Endothelial cell of umbilical vein (primary cell): ENCODE data around the gene MSH6. TPM values are rescaled to one million over a fixed set of nuclear protein-coding genes. Genes with fewer than 3 reads are reported as not detected.

Source experiments
- BruUV-seq: library from RNA; stranded (reverse); fragments of 400-500 nt; replicated peaks from 2 replicates; lab custom pipeline; 2021; lab: Mats Ljungman, UMichigan
- CTCF ChIA-PET: fragments of 300-600, 350-600 bp; sonication (Branson Sonifier 250); formaldehyde crosslinking; loops from one replicate; lab custom pipeline; 2021; ENCODE audit warnings: antibody characterized with exemption, inconsistent platforms; lab: Charles Lee
- POLR2A ChIA-PET: fragments of 300-600, 350-600 bp; sonication (Branson Sonifier 250); formaldehyde crosslinking; loops from one replicate; lab custom pipeline; 2021; ENCODE audit warnings: antibody characterized with exemption, inconsistent platforms; lab: Charles Lee
- DNase-seq: peaks from one replicate; pipeline ENCODE4 v3.0.0-alpha.2; 2011; ENCODE audit warnings: low read depth, low spot score
- FAIRE-seq: peaks from 2 replicates; lab custom pipeline; 2011; peaks lifted over from hg19 to GRCh38; lab: Jason Lieb, UNC
- H2AFZ ChIP-seq: 2 replicates; pipeline ENCODE4 v1.6.0; 2012; ENCODE audit warnings: low read depth, low read length, control low read depth, inconsistent platforms
- H3K27ac ChIP-seq: 2 replicates; pipeline ENCODE4 v1.5.1; 2011; ENCODE audit warnings: low read depth, mild to moderate bottlenecking, control low read depth, low read length, moderate library complexity; ENCODE audit not compliant: insufficient read depth
- H3K27me3 ChIP-seq, 2 experiments: 2 replicates each; pipeline versions ENCODE4 v1.6.0 to v1.6.1; 2011; ENCODE audit warnings: low read length in 2 of 2, mixed read lengths in 1 of 2; ENCODE audit not compliant: control insufficient read depth in 2 of 2, insufficient read depth in 2 of 2
- H3K36me3 ChIP-seq, 2 experiments: 2 replicates in 1 of 2; 3 replicates in 1 of 2; pipeline ENCODE4 v1.5.1; 2011; ENCODE audit warnings: low read length in 2 of 2, mild to moderate bottlenecking in 1 of 2, moderate library complexity in 1 of 2; ENCODE audit not compliant: control insufficient read depth in 2 of 2, insufficient read depth in 2 of 2; ENCODE audit errors: extremely low read depth in 1 of 2
- H3K4me1 ChIP-seq: 3 replicates; pipeline ENCODE4 v1.5.1; 2011; ENCODE audit warnings: mild to moderate bottlenecking, low read length; ENCODE audit not compliant: control insufficient read depth, insufficient read depth; ENCODE audit errors: extremely low read depth
- H3K4me2 ChIP-seq: 2 replicates; pipeline ENCODE4 v1.6.1; 2011; ENCODE audit warnings: low read length, control low read depth, mixed read lengths; ENCODE audit not compliant: insufficient read depth
- H3K4me3 ChIP-seq, 3 experiments: fragments of 200-600 bp in 1 of 3; sonication (generic), shearing (Covaris generic) in 1 of 3; replicated peaks in 1 of 3; 2 replicates each; pipeline ENCODE4 v1.5.1; 2011 to 2016; ENCODE audit warnings: control low read depth in 3 of 3, low read length in 3 of 3, mild to moderate bottlenecking in 2 of 3, inconsistent platforms in 1 of 3, low read depth in 1 of 3, moderate library complexity in 1 of 3; ENCODE audit not compliant: insufficient read depth in 1 of 3
- H3K79me2 ChIP-seq: 2 replicates; pipeline ENCODE4 v1.6.0; 2012; ENCODE audit warnings: low read length, inconsistent platforms; ENCODE audit not compliant: control insufficient read depth, insufficient read depth
- H3K9ac ChIP-seq: replicated peaks from 2 replicates; pipeline ENCODE3; 2011; ENCODE audit warnings: low read length, control low read depth; ENCODE audit not compliant: insufficient read depth; ENCODE audit errors: extremely low read depth
- H3K9me1 ChIP-seq: replicated peaks from 3 replicates; pipeline ENCODE4 v1.6.0; 2011; ENCODE audit warnings: mild to moderate bottlenecking, low read length; ENCODE audit not compliant: control insufficient read depth, insufficient read depth; ENCODE audit errors: extremely low read depth
- H3K9me3 ChIP-seq: replicated peaks from 2 replicates; pipeline ENCODE4 v1.5.1; 2012; ENCODE audit warnings: low read length, inconsistent platforms; ENCODE audit not compliant: control insufficient read depth, insufficient read depth
- H4K20me1 ChIP-seq: replicated peaks from 2 replicates; pipeline ENCODE3; 2011; ENCODE audit warnings: mild to moderate bottlenecking, low read length; ENCODE audit not compliant: control insufficient read depth, insufficient read depth; ENCODE audit errors: extremely low read depth
- EZH2 ChIP-seq: IDR thresholded peaks from 2 replicates; pipeline ENCODE4 v1.6.1; 2012; ENCODE audit warnings: borderline replicate concordance, low read depth, mild to moderate bottlenecking, moderate library complexity, low read length, inconsistent platforms; ENCODE audit not compliant: severe bottlenecking
- FOS ChIP-seq: IDR thresholded peaks from 2 replicates; pipeline ENCODE4 v1.6.1; 2011; ENCODE audit warnings: mild to moderate bottlenecking, low read length, moderate library complexity, borderline replicate concordance; ENCODE audit not compliant: insufficient read depth
- GATA2 ChIP-seq: IDR thresholded peaks from 2 replicates; pipeline ENCODE4 v1.7.0; 2011; ENCODE audit warnings: low read depth, mild to moderate bottlenecking, moderate library complexity, mixed read lengths, low read length; ENCODE audit not compliant: insufficient read length, insufficient read depth
- MYC ChIP-seq: IDR thresholded peaks from one replicate; pipeline ENCODE4 v1.6.1; 2011; ENCODE audit warnings: mild to moderate bottlenecking, low read depth, low read length
- POLR2AphosphoS5 ChIP-seq: IDR thresholded peaks from 2 replicates; pipeline ENCODE4 v1.6.1; 2012; ENCODE audit warnings: low read depth, mild to moderate bottlenecking, control low read depth, low read length, moderate library complexity; ENCODE audit not compliant: insufficient read depth
- dilution Hi-C: fragments of 300-500 bp; cut with MboI; formaldehyde crosslinking; loops from one replicate; pipeline ENCODE4 v1.15.0; 2019; ENCODE audit warnings: low sequenced_read_pairs; ENCODE audit not compliant: extremely low pct_ligation_motif_present
- intact Hi-C: fragments of 100-400 bp; cut with micrococcal nuclease; formaldehyde crosslinking; loops from one replicate; pipeline ENCODE4 v1.10.0; 2022
- polyA plus RNA-seq, 4 experiments: library from polyadenylated mRNA; depleted of rRNA in 3 of 4; stranded (reverse) in 3 of 4; unstranded in 1 of 4; fragments of >200 nt; gene quantifications; 2 replicates each; pipeline versions ENCODE4 v1.2.1 to v1.2.3, GENCODE V29; 2011 to 2012; ENCODE audit warnings: missing spikeins in 1 of 4
- total RNA-seq: library from RNA; stranded (reverse); gene quantifications from 2 replicates; pipeline ENCODE4 v1.2.3, GENCODE V29; 2021
- TF ChIP-seq, protein P1 (sequence below), 2 donors: IDR thresholded peaks; 1 replicate in 1 of 2; 2 replicates in 1 of 2; pipeline ENCODE4 v1.5.1; 2011; ENCODE audit warnings: low read length in 2 of 2, mild to moderate bottlenecking in 2 of 2, moderate library complexity in 2 of 2, control low read depth in 1 of 2, inconsistent platforms in 1 of 2, low read depth in 1 of 2; ENCODE audit not compliant: insufficient read depth in 1 of 2; ENCODE audit errors: extremely low read depth in 1 of 2
- TF ChIP-seq, protein P2 (sequence below): IDR thresholded peaks from 2 replicates; pipeline ENCODE4 v1.6.1; 2011; ENCODE audit not compliant: insufficient read depth, insufficient read length

Gene MSH6
- total and polyA plus RNA-seq, 2 donors (not counting 3 experiments of a cell fraction or from before 2014, with no cell fraction given): 11.9 to 74.0 TPM

DNA sequence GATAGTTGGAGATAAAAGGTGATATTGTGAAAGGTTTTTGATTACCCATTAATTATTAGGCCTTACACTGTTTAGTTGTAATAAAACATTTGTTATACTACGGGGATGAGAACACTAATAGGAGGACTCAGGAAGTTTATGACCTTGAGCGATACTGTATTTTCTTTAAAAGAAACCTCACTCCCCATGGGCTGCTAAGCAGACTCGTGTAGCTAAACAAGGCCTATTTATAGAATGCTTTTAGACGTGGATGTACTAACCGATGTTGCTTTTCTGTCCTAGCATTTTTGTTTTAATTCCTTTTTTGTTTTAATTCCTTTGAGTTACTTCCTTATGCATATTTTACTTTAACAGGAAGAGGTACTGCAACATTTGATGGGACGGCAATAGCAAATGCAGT, 22.9 kb downstream of the MSH6 start:
- H3K27ac ChIP-seq: no peak overlapping the region
- CTCF ChIA-PET: interaction anchor here (1.1 kb wide), 1 partner anchor 20 kb away, joined by 3 read pairs; no protein-coding TSS in a partner anchor

GRCh38 chr2:47808614-47809013, 25.7 kb downstream of the MSH6 start:
- Histone ChIP-seq H2AFZ (no peak overlapping the region), H3K79me2 (no peaks in the 10 kb centered on the region), H4K20me1 (peaks cover 3% of the 10 kb centered on the region), H3K36me3 (peaks cover 16 to 48% of the 10 kb centered on the region in 2 experiments), H3K4me1 (no peaks in the 10 kb centered on the region), H3K4me2 (no peak overlapping the region), H3K27ac (no peak overlapping the region), H3K27me3 (no peaks in the 10 kb centered on the region), H3K9ac (no peak overlapping the region), H3K9me1 (no peaks in the 10 kb centered on the region), H3K9me3 (no peaks in the 10 kb centered on the region), H3K4me3 (no peak overlapping the region)
- dilution Hi-C loops (no loop called here), intact Hi-C loops (no loop called here)
- no peak for TF ChIP-seq MYC
- TF ChIP-seq, protein P1, sequence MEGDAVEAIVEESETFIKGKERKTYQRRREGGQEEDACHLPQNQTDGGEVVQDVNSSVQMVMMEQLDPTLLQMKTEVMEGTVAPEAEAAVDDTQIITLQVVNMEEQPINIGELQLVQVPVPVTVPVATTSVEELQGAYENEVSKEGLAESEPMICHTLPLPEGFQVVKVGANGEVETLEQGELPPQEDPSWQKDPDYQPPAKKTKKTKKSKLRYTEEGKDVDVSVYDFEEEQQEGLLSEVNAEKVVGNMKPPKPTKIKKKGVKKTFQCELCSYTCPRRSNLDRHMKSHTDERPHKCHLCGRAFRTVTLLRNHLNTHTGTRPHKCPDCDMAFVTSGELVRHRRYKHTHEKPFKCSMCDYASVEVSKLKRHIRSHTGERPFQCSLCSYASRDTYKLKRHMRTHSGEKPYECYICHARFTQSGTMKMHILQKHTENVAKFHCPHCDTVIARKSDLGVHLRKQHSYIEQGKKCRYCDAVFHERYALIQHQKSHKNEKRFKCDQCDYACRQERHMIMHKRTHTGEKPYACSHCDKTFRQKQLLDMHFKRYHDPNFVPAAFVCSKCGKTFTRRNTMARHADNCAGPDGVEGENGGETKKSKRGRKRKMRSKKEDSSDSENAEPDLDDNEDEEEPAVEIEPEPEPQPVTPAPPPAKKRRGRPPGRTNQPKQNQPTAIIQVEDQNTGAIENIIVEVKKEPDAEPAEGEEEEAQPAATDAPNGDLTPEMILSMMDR (IDR thresholded peaks at IDR 0.05; ENCODE audit: extremely low read depth in 1 of 2, insufficient read depth in 1 of 2, low read depth in 1 of 2, low read length in 2 of 2): no peak
- TF ChIP-seq GATA2: no peak
- TF ChIP-seq POLR2AphosphoS5: no peak
- no peak for TF ChIP-seq EZH2
- TF ChIP-seq, protein P2, sequence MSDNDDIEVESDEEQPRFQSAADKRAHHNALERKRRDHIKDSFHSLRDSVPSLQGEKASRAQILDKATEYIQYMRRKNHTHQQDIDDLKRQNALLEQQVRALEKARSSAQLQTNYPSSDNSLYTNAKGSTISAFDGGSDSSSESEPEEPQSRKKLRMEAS: no peak
- ChIA-PET POLR2A (no interaction called here), CTCF (interaction anchor here (1.2 to 1.5 kb wide), 2 partner anchors 298 to 371 kb away, joined by 3 read pairs; no protein-coding TSS in a partner anchor)
- FAIRE-seq (no peak), DNase-seq (no peak)
- BruUV-seq: no TSS peak

More for the DNA sequence above, 22.9 kb downstream of the MSH6 start:
- no peaks in the 10 kb centered on the region for H3K9me3 ChIP-seq
- no TSS peak for BruUV-seq
- no peak overlapping the region for H3K9ac ChIP-seq
- H2AFZ ChIP-seq: no peak overlapping the region
- TF ChIP-seq EZH2 (no peak), FOS (no peak), POLR2AphosphoS5 (no peak)
- no peaks in the 10 kb centered on the region for H3K4me1 ChIP-seq
- peaks cover 5% of the 10 kb centered on the region for H4K20me1 ChIP-seq
- peaks cover 18 to 46% of the 10 kb centered on the region in 2 experiments for H3K36me3 ChIP-seq
- no peak overlapping the region for H3K4me3 ChIP-seq
- FAIRE-seq: no peak
- POLR2A ChIA-PET: no interaction called here
- H3K27me3 ChIP-seq: no peaks in the 10 kb centered on the region
- H3K9me1 ChIP-seq: no peaks in the 10 kb centered on the region
- H3K4me2 ChIP-seq: no peak overlapping the region
- DNase-seq: no peak
- H3K79me2 ChIP-seq: peaks cover 2% of the 10 kb centered on the region
- dilution Hi-C loops: no loop called here
- intact Hi-C loops: no loop called here
